ENCODE data around the gene INPP5J. TPM values are rescaled to one million over a fixed set of nuclear protein-coding genes. Genes with fewer than 3 reads are reported as not detected.
A peak's percentile ranks its signal among the peaks of the same experiment; 100 is the strongest.

Gene INPP5J
- total RNA-seq, 2 donors from 2014 or later, result 18.3 to 18.4 TPM

GRCh38 chr22:31154975-31155374 is 32.2 kb downstream of the INPP5J start:
- Histone ChIP-seq H3K27ac (peak overlapping the region; percentile 12), H3K4me3 (no peak overlapping the region), H3K36me3 (no peaks in the 10 kb centered on the region), H3K9ac (ENCODE audit: low read depth in 2 of 2, low read length in 2 of 2) (no peak overlapping the region), H3K4me1 (no peaks in the 10 kb centered on the region), H3K9me3 (no peaks in the 10 kb centered on the region), H3K27me3 (no peaks in the 10 kb centered on the region)
- no peak for DNase-seq
- intact Hi-C loops (cut with DNase I), result no loop called here
- TF ChIP-seq, protein P1, sequence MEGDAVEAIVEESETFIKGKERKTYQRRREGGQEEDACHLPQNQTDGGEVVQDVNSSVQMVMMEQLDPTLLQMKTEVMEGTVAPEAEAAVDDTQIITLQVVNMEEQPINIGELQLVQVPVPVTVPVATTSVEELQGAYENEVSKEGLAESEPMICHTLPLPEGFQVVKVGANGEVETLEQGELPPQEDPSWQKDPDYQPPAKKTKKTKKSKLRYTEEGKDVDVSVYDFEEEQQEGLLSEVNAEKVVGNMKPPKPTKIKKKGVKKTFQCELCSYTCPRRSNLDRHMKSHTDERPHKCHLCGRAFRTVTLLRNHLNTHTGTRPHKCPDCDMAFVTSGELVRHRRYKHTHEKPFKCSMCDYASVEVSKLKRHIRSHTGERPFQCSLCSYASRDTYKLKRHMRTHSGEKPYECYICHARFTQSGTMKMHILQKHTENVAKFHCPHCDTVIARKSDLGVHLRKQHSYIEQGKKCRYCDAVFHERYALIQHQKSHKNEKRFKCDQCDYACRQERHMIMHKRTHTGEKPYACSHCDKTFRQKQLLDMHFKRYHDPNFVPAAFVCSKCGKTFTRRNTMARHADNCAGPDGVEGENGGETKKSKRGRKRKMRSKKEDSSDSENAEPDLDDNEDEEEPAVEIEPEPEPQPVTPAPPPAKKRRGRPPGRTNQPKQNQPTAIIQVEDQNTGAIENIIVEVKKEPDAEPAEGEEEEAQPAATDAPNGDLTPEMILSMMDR (IDR thresholded peaks at IDR 0.05), result no peak

- H3K27me3 ChIP-seq, result no peaks in the 10 kb centered on the region
- H3K9ac ChIP-seq (ENCODE audit: low read depth in 2 of 2, low read length in 2 of 2), result no peak overlapping the region
- H3K36me3 ChIP-seq, result no peaks in the 10 kb centered on the region
- TF ChIP-seq, protein P1 (IDR thresholded peaks at IDR 0.05), result no peak
- no peak overlapping the region for H3K4me3 ChIP-seq
- no peaks in the 10 kb centered on the region for H3K4me1 ChIP-seq
- H3K27ac ChIP-seq, result peak overlapping the region; percentile 12
- intact Hi-C loops (cut with DNase I), result no loop called here
- no peaks in the 10 kb centered on the region for H3K9me3 ChIP-seq
- DNase-seq, result no peak
Measured at GRCh38 chr22:31155422-31155821, 32.7 kb downstream of the INPP5J start.

GRCh38 chr22:31160328-31160978 is 37.7 kb downstream of the INPP5J start:
- Histone ChIP-seq H3K4me1 (peaks cover 7% of the 10 kb centered on the region), H3K36me3 (no peaks in the 10 kb centered on the region), H3K9ac (ENCODE audit: low read depth in 2 of 2, low read length in 2 of 2) (peak overlapping the region; percentile 82 to 92), H3K27ac (peak overlapping the region; percentile 80), H3K4me3 (peak overlapping the region; percentile 75), H3K9me3 (no peaks in the 10 kb centered on the region), H3K27me3 (no peaks in the 10 kb centered on the region)
- TF ChIP-seq, protein P1 (IDR thresholded peaks at IDR 0.05), result no peak
- peak; percentile 38 for DNase-seq
- intact Hi-C loops (cut with DNase I), result no loop called here

DNA sequence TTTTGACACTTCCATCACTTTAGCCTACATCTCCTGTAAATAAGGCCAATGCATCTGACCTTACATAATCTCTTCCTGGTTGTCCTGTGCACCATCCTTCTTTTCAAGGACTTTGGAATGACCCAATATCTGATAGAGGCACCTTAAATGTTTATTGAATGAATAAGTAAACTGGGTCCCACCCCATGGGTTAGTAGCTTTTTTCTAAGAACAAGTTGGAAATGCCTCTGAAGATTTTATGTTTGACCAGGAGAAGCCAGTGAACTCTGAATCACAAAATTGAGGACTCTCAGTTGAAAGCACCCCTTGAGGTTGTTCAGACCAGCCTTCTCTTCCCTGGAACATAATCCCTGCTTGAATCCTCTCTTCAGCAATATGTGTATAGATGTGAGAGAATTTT is 38.6 kb downstream of the INPP5J start:
- TF ChIP-seq, protein P1 (IDR thresholded peaks at IDR 0.05), result no peak
- Histone ChIP-seq H3K9me3 (no peaks in the 10 kb centered on the region), H3K36me3 (no peaks in the 10 kb centered on the region), H3K27me3 (no peaks in the 10 kb centered on the region), H3K27ac (no peak overlapping the region), H3K4me3 (peak overlapping the region; percentile 75), H3K4me1 (peaks cover 7% of the 10 kb centered on the region), H3K9ac (ENCODE audit: low read depth in 2 of 2, low read length in 2 of 2) (no peak overlapping the region)
- DNase-seq, result no peak
- intact Hi-C loops (cut with DNase I), result no loop called here

DNA sequence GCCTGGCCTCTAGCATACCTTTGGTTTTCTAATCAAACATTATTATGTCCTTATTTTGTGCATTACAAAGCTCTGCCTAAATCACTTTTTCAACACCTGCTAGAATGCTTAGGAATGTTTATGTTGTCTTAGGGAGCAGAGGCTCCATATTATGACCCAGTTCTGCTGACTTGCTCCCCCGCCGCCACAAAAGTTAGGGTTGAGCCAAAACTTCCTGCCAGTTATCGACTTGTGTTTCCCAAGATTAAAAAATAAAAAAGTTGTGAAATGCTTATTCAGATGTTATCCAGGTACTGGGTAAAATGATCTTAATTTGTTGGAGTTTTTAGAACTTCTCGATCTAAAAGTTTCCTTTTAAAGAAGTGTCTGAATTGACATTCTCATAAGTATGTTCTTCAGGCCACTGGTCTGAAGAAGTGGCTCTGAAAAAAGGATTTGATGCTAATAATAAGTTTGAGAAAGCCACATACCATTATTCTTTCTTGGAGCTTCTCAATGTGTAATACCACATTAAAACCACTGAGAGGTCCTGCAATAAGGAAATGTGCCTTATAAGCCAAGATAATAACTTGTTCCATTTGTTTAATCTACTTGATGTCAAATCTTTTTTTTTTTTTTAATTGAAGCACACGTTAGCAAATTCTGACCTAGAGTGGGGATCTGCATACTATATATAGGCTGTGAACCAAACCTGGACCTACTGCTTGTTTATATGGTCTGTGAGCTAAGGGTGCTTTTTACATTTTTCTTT is 39.4 kb downstream of the INPP5J start:
- Histone ChIP-seq H3K9ac (ENCODE audit: low read depth in 2 of 2, low read length in 2 of 2) (no peak overlapping the region), H3K4me3 (no peak overlapping the region), H3K36me3 (no peaks in the 10 kb centered on the region), H3K9me3 (no peaks in the 10 kb centered on the region), H3K4me1 (peaks cover 7% of the 10 kb centered on the region), H3K27ac (no peak overlapping the region), H3K27me3 (no peaks in the 10 kb centered on the region)
- TF ChIP-seq, protein P1 (IDR thresholded peaks at IDR 0.05), result no peak
- intact Hi-C loops (cut with DNase I), result no loop called here
- DNase-seq, result no peak

All from colonic mucosa (tissue), 4 donors.